ENCODE measurements around the gene NKIRAS2.

Gene NKIRAS2

DNA sequence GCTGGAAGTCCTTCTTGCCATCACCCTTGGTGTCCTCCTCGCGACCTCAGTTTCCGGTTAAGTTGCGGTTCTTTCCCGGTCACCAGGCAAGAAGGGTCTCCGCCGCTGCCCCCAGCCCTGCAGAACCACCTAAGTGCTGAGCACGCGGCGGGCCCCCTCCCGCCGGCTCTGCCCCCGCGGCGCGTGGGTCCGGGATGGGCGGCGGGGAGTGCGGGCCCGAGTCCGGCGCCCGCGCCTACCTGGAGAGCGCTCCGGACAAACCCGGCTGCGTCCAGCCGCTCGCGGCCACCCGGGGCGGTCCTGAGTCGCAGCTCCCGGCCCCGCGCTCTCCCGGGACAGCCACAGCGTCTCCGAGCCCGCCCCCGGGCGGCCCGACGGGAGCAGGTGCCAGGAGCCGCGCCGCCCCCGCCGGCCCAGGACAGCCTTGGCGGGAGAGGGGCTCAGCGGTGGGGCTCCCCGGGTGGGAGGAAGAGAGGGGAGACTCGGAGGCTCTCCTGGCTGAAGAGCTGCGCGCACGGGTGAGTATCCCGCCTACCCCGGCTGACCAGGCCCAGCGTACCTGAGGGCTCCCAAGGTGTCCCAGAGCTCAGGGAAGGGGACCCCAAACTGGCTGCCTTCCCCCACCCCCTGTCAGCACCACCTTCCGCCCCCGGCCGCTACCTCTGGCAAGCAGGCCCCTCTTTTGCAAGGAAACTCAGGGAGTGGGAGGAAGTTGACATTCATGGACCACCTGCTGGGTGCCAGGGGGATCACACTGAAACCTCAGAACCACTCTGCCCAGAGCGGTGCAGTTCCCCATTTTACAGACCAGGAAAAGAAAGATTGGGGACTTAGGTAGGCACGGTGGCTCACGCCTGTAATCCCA is 52.7 kb downstream of the NKIRAS2 start:
- peak overlapping the region; percentile 61 for H3K4me3 ChIP-seq (ENCODE audit: low read depth, low read length)
- H3K9ac ChIP-seq (ENCODE audit: low read length) = no peak overlapping the region
- H3K9me3 ChIP-seq (ENCODE audit: control insufficient read depth, insufficient read depth, low read depth, low read length) = no peaks in the 10 kb centered on the region
- peaks cover 10% of the 10 kb centered on the region for H3K4me1 ChIP-seq (ENCODE audit: control insufficient read depth, insufficient read depth, low read length)
- H3K27ac ChIP-seq (ENCODE audit: low read depth, low read length) = no peak overlapping the region
- H3K27me3 ChIP-seq (ENCODE audit: control insufficient read depth, insufficient read depth, low read length) = peaks cover 23% of the 10 kb centered on the region; the same call in 1 of the 2 replicates
- no peaks in the 10 kb centered on the region for H3K36me3 ChIP-seq (ENCODE audit: control insufficient read depth, insufficient read depth, low read length)

Measured in HUES6 (cell line).